ENCODE measurements around the gene NXN.

DNA sequence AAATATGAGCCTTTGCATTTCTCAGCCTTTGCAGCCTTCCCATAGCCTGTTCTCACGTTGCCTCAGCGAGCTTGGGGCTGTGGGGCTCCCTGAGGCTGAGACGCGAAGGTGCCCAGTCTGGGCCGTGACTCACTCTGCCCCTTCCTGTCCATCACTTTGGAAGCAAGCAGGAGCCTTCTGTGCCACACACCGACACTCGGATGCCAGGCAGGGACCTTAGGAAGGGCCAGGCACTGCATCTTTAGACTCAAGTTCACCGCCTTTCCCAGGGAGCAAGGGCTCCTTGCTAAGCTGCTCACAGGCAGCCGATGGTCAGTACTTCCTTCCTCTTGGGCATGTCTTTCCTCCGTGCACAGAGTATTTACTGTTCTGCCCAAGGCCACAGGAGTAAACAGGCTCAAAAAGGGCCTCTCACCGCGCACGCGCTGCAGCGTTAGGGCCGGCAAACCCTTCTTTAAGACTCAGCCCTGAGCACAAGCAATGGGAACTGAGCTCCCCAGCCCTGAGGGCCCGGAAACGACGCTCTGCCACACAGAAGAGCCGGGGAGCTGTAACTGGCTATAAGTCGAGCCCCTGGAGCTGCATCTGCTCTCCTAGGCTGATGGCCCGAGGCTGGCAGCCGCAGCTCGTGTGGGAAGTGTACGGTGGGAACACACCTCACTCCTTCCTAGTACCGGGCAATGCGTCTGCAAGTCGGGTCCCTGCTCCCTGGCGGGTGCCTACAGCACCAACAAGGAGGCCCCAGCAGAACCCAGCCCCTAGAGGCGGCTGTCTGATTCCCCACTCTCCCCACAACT, 24.6 kb upstream of the NXN start:
- TF ChIP-seq CTCF (conservative IDR thresholded peaks at IDR 0.05), result no peak
- TF ChIP-seq ZFX (IDR thresholded peaks at IDR 0.05), result no peak

Measured in C4-2B (cell line).